ENCODE results near the gene CENPF.
"Not testable (repeated sequence)": the region's sequence is repeated elsewhere in the genome, so short reads cannot be mapped to it uniquely, and the experiment has no call there.

DNA sequence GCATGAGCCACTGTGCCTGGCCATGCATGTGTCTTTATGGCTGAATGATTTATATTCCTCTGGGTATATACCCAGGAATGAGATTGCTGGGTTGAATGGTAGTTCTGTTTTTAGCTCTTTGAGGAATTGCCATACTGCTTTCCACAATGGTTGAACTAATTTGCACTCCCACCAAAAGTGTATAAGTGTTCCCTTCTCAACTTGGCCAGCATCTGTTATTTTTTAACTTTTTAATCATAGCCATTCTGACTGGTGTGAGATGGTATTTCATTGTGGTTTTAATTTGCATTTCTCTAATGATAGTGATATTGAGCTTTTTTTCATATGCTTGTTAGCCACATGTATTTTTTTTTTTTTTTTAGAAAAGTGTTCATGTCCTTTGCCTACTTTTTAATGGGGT is 7.1 kb downstream of the CENPF start:
- TF ChIP-seq, protein P1, sequence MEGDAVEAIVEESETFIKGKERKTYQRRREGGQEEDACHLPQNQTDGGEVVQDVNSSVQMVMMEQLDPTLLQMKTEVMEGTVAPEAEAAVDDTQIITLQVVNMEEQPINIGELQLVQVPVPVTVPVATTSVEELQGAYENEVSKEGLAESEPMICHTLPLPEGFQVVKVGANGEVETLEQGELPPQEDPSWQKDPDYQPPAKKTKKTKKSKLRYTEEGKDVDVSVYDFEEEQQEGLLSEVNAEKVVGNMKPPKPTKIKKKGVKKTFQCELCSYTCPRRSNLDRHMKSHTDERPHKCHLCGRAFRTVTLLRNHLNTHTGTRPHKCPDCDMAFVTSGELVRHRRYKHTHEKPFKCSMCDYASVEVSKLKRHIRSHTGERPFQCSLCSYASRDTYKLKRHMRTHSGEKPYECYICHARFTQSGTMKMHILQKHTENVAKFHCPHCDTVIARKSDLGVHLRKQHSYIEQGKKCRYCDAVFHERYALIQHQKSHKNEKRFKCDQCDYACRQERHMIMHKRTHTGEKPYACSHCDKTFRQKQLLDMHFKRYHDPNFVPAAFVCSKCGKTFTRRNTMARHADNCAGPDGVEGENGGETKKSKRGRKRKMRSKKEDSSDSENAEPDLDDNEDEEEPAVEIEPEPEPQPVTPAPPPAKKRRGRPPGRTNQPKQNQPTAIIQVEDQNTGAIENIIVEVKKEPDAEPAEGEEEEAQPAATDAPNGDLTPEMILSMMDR (IDR thresholded peaks at IDR 0.05), result not testable (repeated sequence)
- not testable (repeated sequence) for TF ChIP-seq POLR2AphosphoS5, POLR2A (IDR thresholded peaks at IDR 0.05)
